Stomach (tissue), 9 donors: ENCODE results near the gene BBIP1. TPM values are rescaled to one million over a fixed set of nuclear protein-coding genes. Genes with fewer than 3 reads are reported as not detected.
A peak's percentile ranks its signal among the peaks of the same experiment; 100 is the strongest.

Experiments used
- DNase-seq, 2 donors: peaks; one replicate each; pipeline versions ENCODE4 v3.0.0 to v3.0.0-alpha.2; 2013 to 2019
- H3K27ac ChIP-seq, 5 donors: fragments of 200-600 bp in 4 of 5; sonication (generic) in 4 of 5; one replicate each; pipeline ENCODE4 v1.5.1; 2013 to 2019; ENCODE audit warnings: mild to moderate bottlenecking in 1 of 5, moderate library complexity in 1 of 5
- H3K27me3 ChIP-seq, 3 donors: fragments of 200-600 bp; sonication (generic); one replicate each; pipeline ENCODE4 v1.5.1; 2017 to 2019; ENCODE audit warnings: mixed run types in 1 of 3
- H3K36me3 ChIP-seq, 4 donors: fragments of 200-600 bp; sonication (generic); 1 replicate in 3 of 4; 2 replicates in 1 of 4; pipeline ENCODE4 v1.5.1; 2016 to 2019
- H3K4me1 ChIP-seq, 4 donors: fragments of 200-600 bp; sonication (generic); one replicate each; pipeline ENCODE4 v1.5.1; 2016 to 2019
- H3K4me3 ChIP-seq, 4 donors: fragments of 200-600 bp; sonication (generic) in 3 of 4; one replicate each; pipeline ENCODE4 v1.5.1; 2016 to 2019; ENCODE audit warnings: mild to moderate bottlenecking in 1 of 4
- H3K9me3 ChIP-seq, 4 donors: fragments of 200-600 bp; sonication (generic); one replicate each; pipeline ENCODE4 v1.5.1; 2016 to 2019
- EP300 ChIP-seq: sonication (generic); formaldehyde crosslinking; IDR thresholded peaks from one replicate; pipeline ENCODE4 v1.6.1; 2017; ENCODE audit warnings: antibody characterized with exemption
- POLR2A ChIP-seq, 4 donors: fragments of 450-650 bp; IDR thresholded peaks; one replicate each; pipeline ENCODE4 v1.6.1; 2016; ENCODE audit warnings: antibody characterized with exemption in 4 of 4, control low read depth in 2 of 4, mild to moderate bottlenecking in 1 of 4, moderate library complexity in 1 of 4
- POLR2AphosphoS5 ChIP-seq, 3 donors: sonication (generic); formaldehyde crosslinking; IDR thresholded peaks; one replicate each; pipeline ENCODE4 v1.6.1; 2016; ENCODE audit warnings: antibody characterized with exemption in 3 of 3
- WGBS, 5 donors: extraction: QIAGEN DNeasy Blood & Tissue Kit in 3 of 5; methylation state at CpG; one replicate each; pipeline versions ENCODE4 v1.1.5 to v1.1.7; 2013 to 2018; 5-methylcytosine and 5-hydroxymethylcytosine counted together
- intact Hi-C: fragments of 100-400 bp; cut with DNase I; formaldehyde crosslinking; loops from one replicate; pipeline ENCODE4 v1.15.1; 2023; ENCODE audit warnings: low total_unique reads
- polyA plus RNA-seq, 3 donors: library from polyadenylated mRNA; stranded (reverse); fragments of 200-250 nt; gene quantifications; one replicate each; pipeline ENCODE4 v1.2.3, GENCODE V29; 2013
- total RNA-seq, 5 donors: library from RNA; depleted of rRNA; stranded (reverse); fragments of >200 nt; gene quantifications; one replicate each; pipeline versions ENCODE4 v1.1.0 to v1.2.3, GENCODE V29; 2014 to 2016
- TF ChIP-seq, protein P1 (sequence below), 7 experiments: fragments of 450-650 bp in 4 of 7; fragments of 200-600 bp in 3 of 7; sonication (generic) in 3 of 7; IDR thresholded peaks; one replicate each; pipeline ENCODE4 v1.5.1; 2016 to 2019; ENCODE audit warnings: antibody characterized with exemption in 7 of 7, control low read depth in 2 of 7, mild to moderate bottlenecking in 1 of 7
- donor health status: healthy with polysubstance abuse.
- donor health status: Bipolar disorder and iron deficiency.
- donor health status: healthy.

The BBIP1 gene
- total and polyA plus RNA-seq, 8 donors, result 0.58 to 125 (median 24.4) TPM

DNA sequence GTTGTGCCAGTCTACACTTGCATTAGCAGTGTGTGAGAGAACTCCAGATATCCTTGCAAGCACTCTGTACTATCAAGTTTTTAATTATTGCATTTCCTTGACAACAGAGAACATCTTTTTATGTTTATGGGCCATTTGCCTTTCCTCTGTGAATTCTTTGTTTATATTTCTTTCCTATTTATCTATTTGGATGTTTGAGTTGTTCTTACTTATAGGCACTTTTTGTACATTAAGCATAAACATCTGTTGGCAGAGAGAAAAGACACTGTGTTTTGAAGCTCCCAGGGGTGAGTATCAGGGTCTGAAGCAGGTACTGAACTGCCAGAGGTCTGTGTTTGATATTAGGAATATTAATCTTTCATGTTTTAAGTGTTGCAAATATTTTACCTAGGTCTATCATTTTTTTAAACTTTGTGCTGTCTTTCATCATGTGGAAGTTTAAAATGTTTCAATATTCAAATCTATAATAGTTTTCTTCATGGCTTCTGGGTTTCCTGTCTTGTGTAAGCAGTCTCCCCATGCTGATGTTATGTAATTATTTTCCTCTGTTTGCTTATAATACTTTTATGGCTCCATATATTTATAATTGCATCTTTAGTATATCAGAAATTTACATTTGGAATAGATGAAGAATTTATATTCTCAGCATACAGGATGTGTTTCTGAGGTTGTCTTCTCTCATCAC is 64.9 kb downstream of the BBIP1 start:
- Histone ChIP-seq H3K4me3 (no peak overlapping the region), H3K27me3 (no peaks in the 10 kb centered on the region), H3K36me3 (no peaks in the 10 kb centered on the region), H3K9me3 (no peaks in the 10 kb centered on the region), H3K27ac (peak overlapping the region in 1 of 5 donors; percentile 7), H3K4me1 (peaks cover 18 to 74% (median 51%) of the 10 kb centered on the region in 4 donors)
- no peak for DNase-seq
- intact Hi-C loops, result no loop called here
- TF ChIP-seq POLR2A (IDR thresholded peaks at IDR 0.05) (no peak), EP300 (no peak), POLR2AphosphoS5 (IDR thresholded peaks at IDR 0.05) (no peak)
- TF ChIP-seq, protein P1, sequence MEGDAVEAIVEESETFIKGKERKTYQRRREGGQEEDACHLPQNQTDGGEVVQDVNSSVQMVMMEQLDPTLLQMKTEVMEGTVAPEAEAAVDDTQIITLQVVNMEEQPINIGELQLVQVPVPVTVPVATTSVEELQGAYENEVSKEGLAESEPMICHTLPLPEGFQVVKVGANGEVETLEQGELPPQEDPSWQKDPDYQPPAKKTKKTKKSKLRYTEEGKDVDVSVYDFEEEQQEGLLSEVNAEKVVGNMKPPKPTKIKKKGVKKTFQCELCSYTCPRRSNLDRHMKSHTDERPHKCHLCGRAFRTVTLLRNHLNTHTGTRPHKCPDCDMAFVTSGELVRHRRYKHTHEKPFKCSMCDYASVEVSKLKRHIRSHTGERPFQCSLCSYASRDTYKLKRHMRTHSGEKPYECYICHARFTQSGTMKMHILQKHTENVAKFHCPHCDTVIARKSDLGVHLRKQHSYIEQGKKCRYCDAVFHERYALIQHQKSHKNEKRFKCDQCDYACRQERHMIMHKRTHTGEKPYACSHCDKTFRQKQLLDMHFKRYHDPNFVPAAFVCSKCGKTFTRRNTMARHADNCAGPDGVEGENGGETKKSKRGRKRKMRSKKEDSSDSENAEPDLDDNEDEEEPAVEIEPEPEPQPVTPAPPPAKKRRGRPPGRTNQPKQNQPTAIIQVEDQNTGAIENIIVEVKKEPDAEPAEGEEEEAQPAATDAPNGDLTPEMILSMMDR (IDR thresholded peaks at IDR 0.05), result no peak

DNA sequence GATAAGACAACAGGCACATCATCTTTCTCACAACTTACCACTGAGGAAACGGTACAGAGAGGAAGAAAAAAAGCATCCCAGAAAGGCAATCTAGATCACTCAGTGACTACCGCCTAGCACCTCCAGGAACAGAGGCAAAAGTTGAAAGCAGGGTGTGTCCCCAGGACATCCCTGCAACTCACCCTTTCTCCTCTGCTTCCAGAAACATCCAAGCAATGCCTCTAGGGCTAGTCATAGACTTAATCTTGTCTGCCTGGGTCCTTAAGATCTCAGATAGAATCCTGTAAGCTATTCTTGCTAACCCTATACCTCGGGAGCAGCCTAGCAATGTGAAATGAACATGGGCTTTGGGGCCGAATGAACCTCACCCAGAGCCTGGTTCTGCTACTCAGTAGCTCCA is 66.0 kb downstream of the BBIP1 start:
- no peak for DNase-seq
- no peak overlapping the region for H3K4me3 ChIP-seq
- no peaks in the 10 kb centered on the region for H3K9me3 ChIP-seq
- no peak for TF ChIP-seq POLR2A (IDR thresholded peaks at IDR 0.05)
- TF ChIP-seq, protein P1 (IDR thresholded peaks at IDR 0.05), result no peak
- no peak for TF ChIP-seq EP300
- TF ChIP-seq POLR2AphosphoS5 (IDR thresholded peaks at IDR 0.05), result no peak
- H3K4me1 ChIP-seq, result peaks cover 9 to 63% (median 40%) of the 10 kb centered on the region in 4 donors
- intact Hi-C loops, result no loop called here
- 69 to 79% (median 71%) methylated on average over 4 of the region's 4 CpGs for WGBS, 5 donors
- peak overlapping the region in 4 of 5 donors; percentile 6 to 60 (median 52) for H3K27ac ChIP-seq
- H3K36me3 ChIP-seq, result no peaks in the 10 kb centered on the region
- no peaks in the 10 kb centered on the region for H3K27me3 ChIP-seq

GRCh38 chr10:110852255-110852896 is 66.6 kb downstream of the BBIP1 start:
- H3K9me3 ChIP-seq, result no peaks in the 10 kb centered on the region
- peak in 2 of 3 donors; percentile 67 to 68 for TF ChIP-seq POLR2AphosphoS5 (IDR thresholded peaks at IDR 0.05)
- TF ChIP-seq, protein P1 (IDR thresholded peaks at IDR 0.05), result no peak
- H3K36me3 ChIP-seq, result no peaks in the 10 kb centered on the region
- intact Hi-C loops, result no loop called here
- H3K27me3 ChIP-seq, result no peaks in the 10 kb centered on the region
- peaks cover 4 to 62% (median 35%) of the 10 kb centered on the region in 4 donors for H3K4me1 ChIP-seq
- WGBS, 5 donors, result 50 to 67% (median 56%) methylated on average over 7 of the region's 7 CpGs
- H3K4me3 ChIP-seq, result no peak overlapping the region
- peak in 1 of 2 donors; percentile 71 for DNase-seq
- peak overlapping the region; percentile 2 to 60 (median 28) for H3K27ac ChIP-seq

DNA sequence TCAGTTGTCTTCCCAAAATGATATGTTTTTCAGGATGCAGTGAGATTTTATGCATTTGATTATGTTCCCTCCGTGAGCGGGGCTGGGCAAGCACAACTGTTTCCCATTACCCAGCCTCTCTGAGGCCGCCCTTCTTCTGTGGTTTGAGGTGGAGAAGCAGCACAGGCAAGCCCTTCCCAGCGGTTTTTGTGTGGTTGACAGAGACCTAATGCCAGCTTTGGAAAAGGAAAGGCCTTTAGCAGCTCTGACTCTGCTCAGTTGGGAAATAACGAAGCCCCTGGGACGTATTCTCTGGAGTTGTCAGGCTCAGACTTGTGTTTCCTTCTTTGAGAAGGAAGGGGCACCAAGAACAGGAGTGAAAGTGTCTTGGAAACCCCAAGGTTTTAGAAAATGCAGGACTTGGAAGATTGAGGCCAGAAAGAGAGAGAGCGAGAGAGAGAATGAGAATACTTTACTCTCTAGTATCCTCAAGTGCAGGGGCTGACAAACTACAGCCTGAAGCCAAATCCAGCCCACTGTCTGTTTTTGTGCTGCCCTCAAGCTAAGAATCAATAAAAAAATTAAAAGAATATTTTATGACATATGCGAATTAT is 67.9 kb downstream of the BBIP1 start:
- 71 to 82% (median 75%) methylated on average over 8 of the region's 8 CpGs for WGBS, 5 donors
- no peaks in the 10 kb centered on the region for H3K27me3 ChIP-seq
- H3K36me3 ChIP-seq, result no peaks in the 10 kb centered on the region
- H3K27ac ChIP-seq, result no peak overlapping the region
- TF ChIP-seq EP300, result no peak
- TF ChIP-seq, protein P1 (IDR thresholded peaks at IDR 0.05), result no peak
- no peak for TF ChIP-seq POLR2AphosphoS5 (IDR thresholded peaks at IDR 0.05)
- TF ChIP-seq POLR2A (IDR thresholded peaks at IDR 0.05), result no peak
- DNase-seq, result no peak
- H3K4me3 ChIP-seq, result no peak overlapping the region
- H3K9me3 ChIP-seq, result no peaks in the 10 kb centered on the region
- intact Hi-C loops, result no loop called here
- H3K4me1 ChIP-seq, result peaks cover 10 to 70% (median 42%) of the 10 kb centered on the region in 4 donors
